ENCODE data around the gene DKKL1. TPM values are rescaled to one million over a fixed set of nuclear protein-coding genes. Genes with fewer than 3 reads are reported as not detected.

The DKKL1 gene
- polyA plus RNA-seq, 3 donors, result 4.2 to 6.7 (median 5.8) TPM

- no peak for DNase-seq
Measured at GRCh38 chr19:49336482-49337266, 27.0 kb upstream of the DKKL1 start.

GRCh38 chr19:49337267-49338022 lies 26.2 kb upstream of the DKKL1 start:
- no peak for DNase-seq

DNA sequence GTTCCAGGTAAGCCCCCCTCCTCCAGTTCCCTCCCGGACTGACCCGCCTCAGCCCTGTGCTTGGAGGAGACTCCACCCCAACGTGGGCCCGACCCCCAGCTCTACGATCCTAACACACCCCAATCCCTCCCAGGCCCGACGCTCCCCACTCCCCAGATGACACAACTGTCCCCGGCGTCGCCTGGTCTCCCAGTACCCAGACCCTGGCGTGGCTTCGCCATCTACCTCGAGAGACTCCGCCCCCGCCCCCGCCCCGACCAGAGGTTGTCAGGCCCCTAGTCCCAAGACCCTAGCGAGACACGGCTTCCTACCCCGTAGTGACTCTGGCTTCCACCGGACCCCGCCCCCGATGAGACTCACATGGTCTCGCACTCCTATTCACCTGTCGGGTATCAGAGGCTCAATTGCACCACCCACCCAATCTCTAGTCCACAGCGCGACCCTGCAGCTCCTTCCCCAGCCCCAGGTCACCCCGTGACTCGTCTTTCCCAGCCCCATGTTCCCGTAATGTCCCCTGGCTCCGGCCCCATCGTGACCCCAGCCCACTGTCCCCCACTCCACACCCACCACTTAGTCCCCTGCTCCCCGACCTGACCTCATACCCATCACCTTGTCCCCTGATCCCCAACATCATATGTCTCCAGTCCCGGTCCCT lies 25.5 kb upstream of the DKKL1 start:
- DNase-seq, result no peak

- peak; percentile 85 for DNase-seq
Measured at GRCh38 chr19:49338691-49339300, 24.9 kb upstream of the DKKL1 start.

DNA sequence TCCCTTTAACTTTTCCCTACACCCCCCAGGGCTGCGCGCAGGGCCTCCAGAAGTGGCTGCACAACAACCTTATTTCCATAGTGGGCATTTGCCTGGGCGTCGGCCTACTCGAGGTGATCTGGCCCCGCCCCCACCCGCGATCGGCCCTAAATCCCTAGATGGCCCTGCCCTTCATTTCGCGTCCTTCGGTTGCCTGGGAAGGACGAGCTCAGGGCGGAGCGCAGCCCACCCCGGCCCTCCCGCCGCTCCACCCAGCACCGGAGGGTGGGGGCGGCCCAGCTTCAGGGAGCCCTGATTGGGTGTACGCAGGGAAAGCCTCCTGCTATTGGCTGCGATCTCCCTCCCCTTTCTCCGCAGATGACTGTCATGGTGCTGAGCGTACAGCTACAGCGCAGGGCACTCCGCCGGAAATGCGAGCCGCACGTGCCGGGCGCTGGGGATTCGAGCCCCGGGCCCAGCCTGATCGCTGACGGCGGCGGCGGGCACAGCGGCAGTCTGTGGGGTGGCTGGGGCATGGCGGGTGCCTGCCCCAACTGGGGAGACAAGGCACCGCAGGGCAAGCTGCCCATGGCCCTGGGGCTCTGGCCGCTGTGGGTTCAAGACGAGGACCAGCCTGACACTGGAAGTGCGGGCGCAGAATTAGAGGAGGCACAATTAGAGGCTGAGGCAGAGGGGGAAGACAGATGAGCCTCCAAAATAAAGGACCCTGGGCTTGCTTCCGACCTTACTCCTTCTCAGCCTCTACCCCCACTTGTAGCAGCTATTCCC lies 24.2 kb upstream of the DKKL1 start:
- DNase-seq, result peak; percentile 93

DNA sequence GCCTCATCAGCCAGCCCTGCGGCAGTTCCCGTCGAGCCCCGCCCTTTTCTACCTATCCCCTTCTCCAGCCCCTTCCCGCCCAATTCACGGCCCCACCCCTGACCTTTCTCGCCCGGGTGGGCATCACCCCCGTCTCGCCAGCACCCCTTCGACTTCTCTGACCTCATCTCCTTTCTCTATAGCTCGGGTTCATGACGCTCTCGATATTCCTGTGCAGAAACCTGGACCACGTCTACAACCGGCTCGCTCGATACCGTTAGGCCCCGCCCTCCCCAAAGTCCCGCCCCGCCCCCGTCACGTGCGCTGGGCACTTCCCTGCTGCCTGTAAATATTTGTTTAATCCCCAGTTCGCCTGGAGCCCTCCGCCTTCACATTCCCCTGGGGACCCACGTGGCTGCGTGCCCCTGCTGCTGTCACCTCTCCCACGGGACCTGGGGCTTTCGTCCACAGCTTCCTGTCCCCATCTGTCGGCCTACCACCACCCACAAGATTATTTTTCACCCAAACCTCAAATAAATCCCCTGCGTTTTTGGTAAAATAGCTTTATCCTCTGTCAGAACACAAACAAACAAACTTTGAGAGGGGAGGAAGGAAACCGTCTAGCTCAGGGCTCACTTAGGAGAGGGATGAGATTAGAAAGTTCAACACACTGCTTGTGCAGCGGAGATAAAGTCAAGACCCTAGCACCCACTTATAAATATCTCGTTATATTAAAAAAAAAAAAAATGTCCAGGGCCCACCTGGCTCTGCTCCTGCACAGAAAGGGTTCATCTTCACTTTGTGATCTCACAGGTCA lies 23.4 kb upstream of the DKKL1 start:
- DNase-seq, result peak; percentile 61

GRCh38 chr19:49340865-49341718 lies 22.6 kb upstream of the DKKL1 start:
- no peak for DNase-seq

- no peak for DNase-seq
Measured at GRCh38 chr19:49342291-49342721, 21.4 kb upstream of the DKKL1 start.

DNA sequence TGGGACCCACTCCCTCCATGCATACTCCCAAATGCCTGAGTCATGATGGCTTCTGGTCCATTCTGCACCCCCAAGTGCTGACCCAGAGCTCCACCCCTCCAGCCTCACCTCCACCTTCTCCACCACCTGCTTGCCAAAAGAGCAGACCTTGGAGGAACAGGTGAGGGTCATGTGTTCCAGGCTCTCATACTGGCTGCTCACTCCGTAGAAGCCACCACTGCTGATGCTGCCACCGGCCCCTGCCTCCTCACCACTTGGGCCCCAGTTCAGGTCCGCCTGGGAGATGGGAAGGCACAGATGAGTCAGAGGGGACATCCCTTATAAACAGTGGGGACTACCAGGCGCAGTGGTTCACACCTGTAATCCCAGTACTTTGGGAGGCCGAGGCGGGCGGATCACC lies 20.6 kb upstream of the DKKL1 start:
- no peak for DNase-seq

DNA sequence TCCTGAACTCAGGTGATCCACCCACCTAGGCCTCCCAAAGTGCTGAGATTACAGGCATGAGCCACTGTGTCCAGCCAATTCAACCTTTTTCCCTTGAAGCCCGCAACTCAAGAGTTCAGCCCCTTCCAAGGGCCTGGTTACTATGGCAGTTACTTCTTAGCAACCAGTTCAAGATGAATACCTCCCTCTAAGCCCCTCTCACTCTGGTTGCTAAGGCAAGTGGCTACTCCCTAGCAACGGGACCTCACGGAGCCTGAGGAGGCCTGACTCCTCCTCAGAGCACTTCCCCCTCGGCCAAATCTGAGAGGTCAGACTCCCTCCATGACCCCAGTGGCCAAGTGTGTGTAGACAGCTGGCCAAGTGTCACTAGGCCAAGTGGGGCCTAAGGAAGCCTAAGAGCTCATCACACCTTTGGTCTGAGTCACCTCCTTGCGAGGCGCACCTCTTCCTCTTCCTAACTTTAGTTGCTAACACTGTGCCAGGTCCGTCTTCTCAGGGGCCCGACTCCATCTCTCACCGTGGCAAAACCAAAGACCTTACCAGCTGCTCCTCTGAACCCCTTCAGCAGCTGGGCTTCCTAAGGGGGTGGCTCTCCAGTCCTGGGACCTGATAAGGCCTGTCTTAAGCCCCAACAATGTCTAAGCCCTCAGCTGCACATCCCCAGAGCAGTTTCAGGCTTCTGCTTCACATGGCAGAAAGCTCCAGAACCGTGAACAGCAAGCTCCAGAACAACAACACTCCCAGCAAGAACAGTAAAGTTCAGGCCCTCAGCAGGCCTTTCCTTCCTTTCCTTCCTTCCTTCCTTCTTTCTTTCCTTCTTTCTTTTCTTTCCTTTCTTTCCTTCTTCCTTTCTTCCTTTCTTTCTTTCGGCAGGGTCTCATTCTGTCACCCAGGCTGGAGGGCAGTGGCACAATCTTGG lies 18.9 kb upstream of the DKKL1 start:
- no peak for DNase-seq

- DNase-seq, result no peak
Measured at GRCh38 chr19:49347191-49347590, 16.5 kb upstream of the DKKL1 start.

- no peak for DNase-seq
Measured at GRCh38 chr19:49347835-49348234, 15.8 kb upstream of the DKKL1 start.

DNA sequence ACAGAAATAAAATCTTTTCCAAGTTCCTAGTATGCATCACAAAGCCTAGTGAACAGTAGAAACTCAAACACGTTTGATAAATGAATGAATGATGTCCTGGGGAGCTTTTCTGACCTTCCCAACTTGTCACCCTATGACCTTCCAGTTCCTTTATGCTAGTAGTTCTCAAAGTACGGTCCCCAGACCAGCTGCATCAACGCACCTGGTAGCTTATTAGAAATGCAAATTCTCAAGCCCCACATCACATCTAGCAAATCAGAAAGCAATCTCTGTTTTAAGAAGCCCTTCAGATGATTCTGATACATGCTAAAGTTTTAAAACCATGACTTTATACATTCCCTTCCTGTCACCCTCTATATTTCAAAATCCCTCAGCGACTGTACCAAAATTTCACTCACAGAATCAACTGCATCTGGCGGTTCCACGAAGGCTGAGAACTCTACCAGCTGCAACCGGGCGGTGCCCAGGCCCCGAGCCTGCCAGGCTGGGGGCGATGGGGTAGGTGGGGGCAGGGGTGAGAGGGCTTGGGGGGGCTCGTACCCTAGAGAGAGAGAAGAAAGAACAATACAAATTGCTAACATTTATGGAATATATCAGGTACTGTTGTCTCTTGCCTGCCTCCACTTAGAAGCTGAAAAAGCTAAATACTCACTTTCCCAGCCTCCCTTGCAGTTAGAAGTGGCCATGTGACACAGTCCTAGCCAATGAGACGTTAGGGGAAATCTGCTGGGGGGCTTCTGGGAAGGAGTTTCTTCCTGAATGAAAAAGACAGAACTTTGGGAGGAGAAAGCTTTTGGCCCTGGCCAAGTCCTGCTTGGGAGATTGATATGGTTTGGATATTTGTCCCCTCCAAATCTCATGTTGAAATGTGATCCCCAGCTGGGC lies 15.1 kb upstream of the DKKL1 start:
- no peak for DNase-seq

DNA sequence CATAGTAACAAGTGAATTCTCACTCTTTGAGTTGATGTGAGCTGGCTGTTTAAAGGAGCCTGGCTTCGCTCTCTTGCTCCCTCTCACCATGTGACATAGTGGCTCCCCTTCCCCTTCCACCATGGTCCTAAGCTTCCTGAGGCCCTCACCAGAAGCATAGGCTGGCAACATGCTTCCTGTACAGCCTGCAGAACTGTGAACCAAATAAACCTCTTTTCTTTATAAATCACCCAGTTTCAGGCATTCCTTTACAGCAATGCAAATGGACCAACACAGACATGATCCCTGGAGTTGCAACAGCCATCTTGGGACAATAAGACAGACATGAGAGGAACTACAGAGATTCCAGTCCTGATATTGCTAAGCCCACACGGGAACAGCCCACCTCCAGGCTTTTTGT lies 14.1 kb upstream of the DKKL1 start:
- no peak for DNase-seq

GRCh38 chr19:49355909-49356353 lies 7.7 kb upstream of the DKKL1 start:
- no peak for DNase-seq

DNA sequence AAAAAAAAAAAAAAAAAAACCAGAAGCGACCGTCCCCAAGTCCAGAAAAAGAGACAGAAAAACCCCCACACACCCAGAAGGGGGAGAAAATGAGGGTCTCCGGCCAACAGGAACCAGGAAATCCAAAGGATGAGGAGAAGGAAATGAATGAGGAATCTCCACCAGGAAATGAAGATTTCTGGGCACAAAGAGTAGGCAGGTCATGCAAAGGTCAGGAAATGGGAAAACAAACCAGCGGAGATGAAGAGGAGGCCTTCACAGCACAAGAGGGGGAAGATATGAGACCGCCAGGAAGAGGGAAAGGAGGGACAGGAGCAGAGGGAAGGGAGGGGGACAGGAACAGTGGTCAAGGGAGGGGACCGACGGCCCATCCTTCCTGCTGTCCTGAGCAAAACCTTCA lies 7.3 kb upstream of the DKKL1 start:
- no peak for DNase-seq

- no peak for DNase-seq
Measured at GRCh38 chr19:49357186-49357585, 6.5 kb upstream of the DKKL1 start.

Data from renal pelvis (tissue), 4 donors.